ENCODE measurements around the gene UCK1. TPM values are rescaled to one million over a fixed set of nuclear protein-coding genes. Genes with fewer than 3 reads are reported as not detected.

The UCK1 gene
- total RNA-seq: 19.6 TPM
- polyA plus RNA-seq (ENCODE audit: insufficient read depth in 1 of 8, insufficient read length in 8 of 8, low replicate concordance in 1 of 8): 10 to 100 TPM; 22.1 to 28.2 (median 25.7) TPM
- long read RNA-seq, donor 1, partial matches to known transcripts: 0 of 2 reads
- long read RNA-seq, donor 1, other reads (novel, unspliced or antisense): 0 of 2 reads
- long read RNA-seq, donor 2, partial matches to known transcripts: 0 of 1 reads
- long read RNA-seq, donor 2, other reads (novel, unspliced or antisense): 0 of 1 reads
- long read RNA-seq, donor 3, transcript UCK1-204 (7 exons, 2,167 nt): major isoform, 11 of 11 reads
- long read RNA-seq, donor 3, partial matches to known transcripts: 0 of 11 reads
- long read RNA-seq, donor 3, other reads (novel, unspliced or antisense): 0 of 11 reads
- long read RNA-seq, donor 4, partial matches to known transcripts: 0 of 5 reads
- long read RNA-seq, donor 4, other reads (novel, unspliced or antisense): 0 of 5 reads
- long read RNA-seq, donor 5, transcript UCK1-204 (7 exons, 2,167 nt): major isoform, 25 of 36 reads
- long read RNA-seq, donor 5, partial matches to known transcripts: 8 of 36 reads
- long read RNA-seq, donor 5, other reads (novel, unspliced or antisense): 0 of 36 reads
- long read RNA-seq, donor 6, transcript UCK1-204 (7 exons, 2,167 nt): major isoform, 20 of 22 reads
- long read RNA-seq, donor 6, partial matches to known transcripts: 0 of 22 reads
- long read RNA-seq, donor 6, other reads (novel, unspliced or antisense): 0 of 22 reads
- long read RNA-seq, donor 7, transcript UCK1-204 (7 exons, 2,167 nt): major isoform, 6 of 6 reads
- long read RNA-seq, donor 7, partial matches to known transcripts: 0 of 6 reads
- long read RNA-seq, donor 7, other reads (novel, unspliced or antisense): 0 of 6 reads
- long read RNA-seq, donor 8, partial matches to known transcripts: 0 of 3 reads
- long read RNA-seq, donor 8, other reads (novel, unspliced or antisense): 0 of 3 reads
- long read RNA-seq, donor 9, transcript UCK1-204 (7 exons, 2,167 nt): major isoform, 5 of 5 reads
- long read RNA-seq, donor 9, partial matches to known transcripts: 0 of 5 reads
- long read RNA-seq, donor 9, other reads (novel, unspliced or antisense): 0 of 5 reads
- long read RNA-seq, donor 10, partial matches to known transcripts: 0 of 5 reads
- long read RNA-seq, donor 10, other reads (novel, unspliced or antisense): 0 of 5 reads
- long read RNA-seq, donor 11, transcript UCK1-204 (7 exons, 2,167 nt): major isoform, 7 of 8 reads
- long read RNA-seq, donor 11, partial matches to known transcripts: 0 of 8 reads
- long read RNA-seq, donor 11, other reads (novel, unspliced or antisense): 0 of 8 reads

- DNase-seq: peak; percentile 92
Observed at GRCh38 chr9:131530920-131531832, at the start of gene UCK1. UCK1 (minus strand) TSS chr9:131531263; CDS start chr9:131531174, 89 bp downstream.

GRCh38 chr9:131580358-131580757 is 49.3 kb upstream of the UCK1 start:
- no peak for DNase-seq
- Histone ChIP-seq H3K4me3 (ENCODE audit: low read length) (no peak overlapping the region), H3K4me1 (ENCODE audit: control insufficient read depth, insufficient read depth, low read length) (peaks cover 14% of the 10 kb centered on the region), H3K9me3 (replicated peaks; ENCODE audit: control insufficient read depth, low read depth, low read length) (no peaks in the 10 kb centered on the region), H3K27ac (ENCODE audit: low read length) (no peak overlapping the region), H3K36me3 (ENCODE audit: control insufficient read depth, insufficient read depth, low read length) (peaks cover 91% of the 10 kb centered on the region), H3K27me3 (ENCODE audit: control insufficient read depth, insufficient read depth, low read length) (no peaks in the 10 kb centered on the region)
- WGBS (ENCODE audit: insufficient coverage): 86% methylated on average over 6 of the region's 9 CpGs

More at GRCh38 chr9:131530920-131531832, at the start of gene UCK1:
- H3K4me1 ChIP-seq (ENCODE audit: control insufficient read depth, insufficient read depth, low read length): peaks cover 13% of the 10 kb centered on the region
- no peak within 1 kb of the TSS for H3K27ac ChIP-seq (ENCODE audit: low read length)
- peak within 1 kb of the TSS; percentile 67 for H3K4me3 ChIP-seq (ENCODE audit: low read length)
- 5% methylated on average over 102 of the region's 103 CpGs for WGBS (ENCODE audit: insufficient coverage)
- H3K36me3 ChIP-seq (ENCODE audit: control insufficient read depth, insufficient read depth, low read length): peaks cover 37% of the 10 kb centered on the region
- H3K9me3 ChIP-seq (replicated peaks; ENCODE audit: control insufficient read depth, low read depth, low read length): no peaks in the 10 kb centered on the region
- peaks cover 3% of the 10 kb centered on the region for H3K27me3 ChIP-seq (ENCODE audit: control insufficient read depth, insufficient read depth, low read length)

- H3K36me3 ChIP-seq (ENCODE audit: control insufficient read depth, insufficient read depth, low read length): peaks cover 88% of the 10 kb centered on the region
- DNase-seq: no peak
- H3K4me3 ChIP-seq (ENCODE audit: low read length): no peak overlapping the region
- no peaks in the 10 kb centered on the region for H3K9me3 ChIP-seq (replicated peaks; ENCODE audit: control insufficient read depth, low read depth, low read length)
- H3K4me1 ChIP-seq (ENCODE audit: control insufficient read depth, insufficient read depth, low read length): peaks cover 14% of the 10 kb centered on the region
- no peaks in the 10 kb centered on the region for H3K27me3 ChIP-seq (ENCODE audit: control insufficient read depth, insufficient read depth, low read length)
- no peak overlapping the region for H3K27ac ChIP-seq (ENCODE audit: low read length)
- WGBS (ENCODE audit: insufficient coverage): 67% methylated on average over 8 of the region's 8 CpGs
Observed at GRCh38 chr9:131579789-131580211, 48.7 kb upstream of the UCK1 start.

- Histone ChIP-seq H3K9me3 (replicated peaks; ENCODE audit: control insufficient read depth, low read depth, low read length) (no peaks in the 10 kb centered on the region), H3K4me1 (ENCODE audit: control insufficient read depth, insufficient read depth, low read length) (peaks cover 14% of the 10 kb centered on the region), H3K27me3 (ENCODE audit: control insufficient read depth, insufficient read depth, low read length) (no peaks in the 10 kb centered on the region), H3K36me3 (ENCODE audit: control insufficient read depth, insufficient read depth, low read length) (peaks cover 79% of the 10 kb centered on the region), H3K4me3 (ENCODE audit: low read length) (no peak overlapping the region), H3K27ac (ENCODE audit: low read length) (no peak overlapping the region)
- 33% methylated on average over 12 of the region's 26 CpGs for WGBS (ENCODE audit: insufficient coverage)
- no peak for DNase-seq
Observed at GRCh38 chr9:131578731-131579504, 47.9 kb upstream of the UCK1 start.

- Histone ChIP-seq H3K9me3 (replicated peaks; ENCODE audit: control insufficient read depth, low read depth, low read length) (no peaks in the 10 kb centered on the region), H3K4me1 (ENCODE audit: control insufficient read depth, insufficient read depth, low read length) (peaks cover 14% of the 10 kb centered on the region), H3K27ac (ENCODE audit: low read length) (no peak overlapping the region), H3K27me3 (ENCODE audit: control insufficient read depth, insufficient read depth, low read length) (no peaks in the 10 kb centered on the region), H3K36me3 (ENCODE audit: control insufficient read depth, insufficient read depth, low read length) (peaks cover 74% of the 10 kb centered on the region), H3K4me3 (ENCODE audit: low read length) (no peak overlapping the region)
- no peak for DNase-seq
- WGBS (ENCODE audit: insufficient coverage): 67% methylated on average over 12 of the region's 13 CpGs
Observed at GRCh38 chr9:131578021-131578420, 47.0 kb upstream of the UCK1 start.

- Histone ChIP-seq H3K36me3 (ENCODE audit: control insufficient read depth, insufficient read depth, low read length) (peaks cover 72% of the 10 kb centered on the region), H3K27me3 (ENCODE audit: control insufficient read depth, insufficient read depth, low read length) (no peaks in the 10 kb centered on the region), H3K27ac (ENCODE audit: low read length) (no peak overlapping the region), H3K4me3 (ENCODE audit: low read length) (no peak overlapping the region), H3K4me1 (ENCODE audit: control insufficient read depth, insufficient read depth, low read length) (peaks cover 14% of the 10 kb centered on the region), H3K9me3 (replicated peaks; ENCODE audit: control insufficient read depth, low read depth, low read length) (no peaks in the 10 kb centered on the region)
- WGBS (ENCODE audit: insufficient coverage): 83% methylated on average over 13 of the region's 25 CpGs
- no peak for DNase-seq
Observed at GRCh38 chr9:131577005-131578000, 46.2 kb upstream of the UCK1 start.

GRCh38 chr9:131575946-131576853 is 45.1 kb upstream of the UCK1 start:
- Histone ChIP-seq H3K4me3 (ENCODE audit: low read length) (no peak overlapping the region), H3K4me1 (ENCODE audit: control insufficient read depth, insufficient read depth, low read length) (peaks cover 14% of the 10 kb centered on the region), H3K36me3 (ENCODE audit: control insufficient read depth, insufficient read depth, low read length) (peaks cover 72% of the 10 kb centered on the region), H3K27ac (ENCODE audit: low read length) (no peak overlapping the region), H3K9me3 (replicated peaks; ENCODE audit: control insufficient read depth, low read depth, low read length) (no peaks in the 10 kb centered on the region), H3K27me3 (ENCODE audit: control insufficient read depth, insufficient read depth, low read length) (no peaks in the 10 kb centered on the region)
- no peak for DNase-seq
- whole genome bisulfite sequencing (ENCODE audit: insufficient coverage): 92% methylated on average over 20 of the region's 23 CpGs
